AG04449 (cell line): ENCODE data around the gene ZNF598.

Source experiments
- CTCF ChIA-PET: fragments of 350-600 bp; formaldehyde crosslinking; extraction: SDS; loops from one replicate; lab custom pipeline; 2021; ENCODE audit warnings: antibody characterized with exemption; lab: Yijun Ruan, JAX
- POLR2A ChIA-PET: fragments of 400-600, 350-600 bp; formaldehyde crosslinking; extraction: SDS; loops from one replicate; lab custom pipeline; 2020; ENCODE audit warnings: antibody characterized with exemption, inconsistent platforms; lab: Yijun Ruan, JAX
- DNase-seq: peaks from one replicate; pipeline ENCODE4 v3.0.0-alpha.2; 2010; ENCODE audit warnings: low read depth, low spot score
- H3K4me3 ChIP-seq: 2 replicates; pipeline ENCODE4 v1.5.1; 2011; ENCODE audit warnings: low read depth, mild to moderate bottlenecking, control low read depth, low read length
- CTCF ChIP-seq: IDR thresholded peaks from one replicate; pipeline ENCODE4 v1.5.1; 2011; ENCODE audit warnings: mild to moderate bottlenecking, moderate library complexity, low read length, control low read depth, inconsistent platforms; ENCODE audit not compliant: insufficient read depth; ENCODE audit errors: missing control alignments

ZNF598 gene

GRCh38 chr16:2042986-2043666 is 33.5 kb upstream of the ZNF598 start:
- no peak for DNase-seq
- no peak overlapping the region for H3K4me3 ChIP-seq
- POLR2A ChIA-PET: interaction anchor here (1.2 kb wide), 1 partner anchor 10 kb away, joined by 3 read pairs; no protein-coding TSS in a partner anchor
- TF ChIP-seq CTCF: no peak
- CTCF ChIA-PET: no interaction called here

- POLR2A ChIA-PET: interaction anchor here (1.2 kb wide), 2 partner anchors 9 to 10 kb away, joined by 3 read pairs; no protein-coding TSS in a partner anchor
- no peak for TF ChIP-seq CTCF
- CTCF ChIA-PET: interaction anchor here (1.2 to 3.7 kb wide), 2 partner anchors 20 to 38 kb away, joined by 3 to 19 read pairs; no protein-coding TSS in a partner anchor
- no peak overlapping the region for H3K4me3 ChIP-seq
- DNase-seq: no peak
Measured at GRCh38 chr16:2042171-2042985, 32.8 kb upstream of the ZNF598 start.

- ChIA-PET POLR2A (interaction anchor here (1.0 to 1.2 kb wide), 2 partner anchors 8 to 113 kb away, joined by 3 read pairs; no protein-coding TSS in a partner anchor), CTCF (interaction anchor here (1.2 to 3.7 kb wide), 5 partner anchors 14 to 100 kb away, joined by 3 to 19 read pairs (median 4); no protein-coding TSS in a partner anchor)
- no peak for DNase-seq
Measured at GRCh38 chr16:2040787-2041522, 31.3 kb upstream of the ZNF598 start.

GRCh38 chr16:2040041-2040786 is 30.6 kb upstream of the ZNF598 start:
- CTCF ChIA-PET: interaction anchor here (0.8 to 3.7 kb wide), 6 partner anchors 15 to 111 kb away, joined by 3 to 19 read pairs (median 4); no protein-coding TSS in a partner anchor
- TF ChIP-seq CTCF: no peak

More at GRCh38 chr16:2040787-2041522, 31.3 kb upstream of the ZNF598 start:
- TF ChIP-seq CTCF: no peak
- no peak overlapping the region for H3K4me3 ChIP-seq

GRCh38 chr16:2039274-2040031 is 29.8 kb upstream of the ZNF598 start:
- CTCF ChIA-PET: interaction anchor here (0.8 to 3.7 kb wide), 5 partner anchors 17 to 110 kb away, joined by 3 to 19 read pairs (median 4); no protein-coding TSS in a partner anchor
- POLR2A ChIA-PET: interaction anchor here (1.0 to 1.1 kb wide), 2 partner anchors 59 to 116 kb away, joined by 4 read pairs; partner anchors contain the start of genes NOXO1 and TRAF7
- no peak overlapping the region for H3K4me3 ChIP-seq
- TF ChIP-seq CTCF: no peak
- DNase-seq: peak; percentile 73

More at GRCh38 chr16:2040041-2040786, 30.6 kb upstream of the ZNF598 start:
- DNase-seq: no peak
- POLR2A ChIA-PET: interaction anchor here (1.0 to 1.1 kb wide), 2 partner anchors 59 to 113 kb away, joined by 3 to 4 read pairs; partner anchors contain the start of gene NOXO1
- H3K4me3 ChIP-seq: no peak overlapping the region
